H1 (cell line): ENCODE measurements around the gene RAB10. TPM values are rescaled to one million over a fixed set of nuclear protein-coding genes. Genes with fewer than 3 reads are reported as not detected.
A peak's percentile ranks its signal among the peaks of the same experiment; 100 is the strongest.

ENCODE experiments used
- CTCF ChIA-PET: fragments of 300-600 bp; sonication (Branson Sonifier 250); formaldehyde crosslinking; loops from one replicate; lab custom pipeline; 2021; ENCODE audit not compliant: partially characterized antibody; lab: Charles Lee
- POLR2A ChIA-PET: fragments of 300-600 bp; sonication (Branson Sonifier 250); formaldehyde crosslinking; loops from one replicate; lab custom pipeline; 2021; ENCODE audit warnings: inconsistent platforms; ENCODE audit not compliant: partially characterized antibody; lab: Charles Lee
- DNase-seq, 2 experiments: peaks; one replicate each; pipeline versions ENCODE4 v3.0.0 to v3.0.0-alpha.2; 2010 to 2022; ENCODE audit warnings: low spot score in 2 of 2, low read depth in 1 of 2, mixed read lengths in 1 of 2
- FAIRE-seq: peaks from 2 replicates; lab custom pipeline; 2011; peaks lifted over from hg19 to GRCh38; lab: Jason Lieb, UNC
- H2AFZ ChIP-seq: 2 replicates; pipeline ENCODE4 v1.8.1; 2012; ENCODE audit warnings: low read length, inconsistent platforms
- H2AK5ac ChIP-seq: 2 replicates; pipeline ENCODE4 v1.6.1; 2013; ENCODE audit warnings: low read depth, low read length
- H2BK120ac ChIP-seq: replicated peaks from 2 replicates; pipeline ENCODE3; 2013; ENCODE audit warnings: low read depth, low read length, inconsistent platforms
- H2BK12ac ChIP-seq: 2 replicates; pipeline ENCODE4 v1.6.1; 2013; ENCODE audit warnings: low read depth, low read length
- H2BK15ac ChIP-seq: 2 replicates; pipeline ENCODE4 v1.6.1; 2013; ENCODE audit warnings: low read length
- H2BK20ac ChIP-seq: 2 replicates; pipeline ENCODE4 v1.6.1; 2013; ENCODE audit warnings: low read length
- H2BK5ac ChIP-seq: 2 replicates; pipeline ENCODE4 v1.6.1; 2013; ENCODE audit warnings: low read depth, low read length
- H3K14ac ChIP-seq: 2 replicates; pipeline ENCODE4 v1.6.1; 2013; ENCODE audit warnings: inconsistent platforms; ENCODE audit not compliant: insufficient read length
- H3K18ac ChIP-seq: 2 replicates; pipeline ENCODE4 v1.6.1; 2013; ENCODE audit warnings: low read length; ENCODE audit errors: extremely low read depth
- H3K23ac ChIP-seq: 2 replicates; pipeline ENCODE4 v1.6.1; 2013; ENCODE audit warnings: inconsistent platforms; ENCODE audit not compliant: insufficient read length
- H3K23me2 ChIP-seq: 2 replicates; pipeline ENCODE4 v1.6.1; 2013; ENCODE audit warnings: low read depth, low read length
- H3K27ac ChIP-seq: 2 replicates; pipeline ENCODE4 v1.6.1; 2011; ENCODE audit warnings: low read depth, low read length, inconsistent platforms
- H3K27me3 ChIP-seq, 4 experiments: replicated peaks in 1 of 4; 1 replicate in 1 of 4; 2 replicates in 3 of 4; pipeline versions ENCODE4 v1.6.1 to v1.8.1; 2011 to 2013; ENCODE audit warnings: low read length in 3 of 4, mild to moderate bottlenecking in 3 of 4, inconsistent platforms in 2 of 4, mixed read lengths in 2 of 4, moderate library complexity in 1 of 4; ENCODE audit not compliant: control insufficient read depth in 3 of 4, insufficient read depth in 3 of 4; ENCODE audit errors: extremely low read depth in 1 of 4
- H3K36me3 ChIP-seq, 4 experiments: 2 replicates each; pipeline versions ENCODE4 v1.6.1 to v1.8.1; 2011 to 2013; ENCODE audit warnings: mild to moderate bottlenecking in 4 of 4, low read length in 3 of 4, moderate library complexity in 2 of 4, control low read depth in 1 of 4, inconsistent platforms in 1 of 4; ENCODE audit not compliant: insufficient read depth in 4 of 4, control insufficient read depth in 2 of 4
- H3K4ac ChIP-seq: replicated peaks from 2 replicates; pipeline ENCODE3; 2013; ENCODE audit warnings: low read length, low read depth, mixed read lengths, inconsistent platforms; ENCODE audit not compliant: insufficient read length
- H3K4me1 ChIP-seq, 4 experiments: replicated peaks in 1 of 4; 1 replicate in 1 of 4; 2 replicates in 3 of 4; pipeline versions ENCODE4 v1.6.1 to v1.8.1; 2011 to 2013; ENCODE audit warnings: low read length in 3 of 4, inconsistent platforms in 2 of 4, mixed read lengths in 1 of 4; ENCODE audit not compliant: insufficient read depth in 4 of 4, control insufficient read depth in 3 of 4
- H3K4me2 ChIP-seq, 2 experiments: 2 replicates each; pipeline versions ENCODE4 v1.6.1 to v1.8.1; 2011 to 2013; ENCODE audit warnings: low read depth in 2 of 2, low read length in 2 of 2, control low read depth in 1 of 2, inconsistent platforms in 1 of 2, mild to moderate bottlenecking in 1 of 2; ENCODE audit not compliant: insufficient read depth in 1 of 2
- H3K4me3 ChIP-seq, 4 experiments: fragments of 200-600, 300-600 bp in 1 of 4; sonication (generic), shearing (Covaris generic), sonication (Bioruptor Twin) in 1 of 4; 2 replicates each; pipeline versions ENCODE4 v1.5.1 to v1.8.1; 2011 to 2016; ENCODE audit warnings: low read length in 4 of 4, low read depth in 3 of 4, control low read depth in 2 of 4, inconsistent platforms in 2 of 4, mild to moderate bottlenecking in 2 of 4, mixed read lengths in 1 of 4, moderate library complexity in 1 of 4; ENCODE audit not compliant: insufficient read depth in 2 of 4; ENCODE audit errors: extremely low read depth in 1 of 4
- H3K56ac ChIP-seq: replicated peaks from 2 replicates; pipeline ENCODE3; 2013; ENCODE audit warnings: low read depth, mild to moderate bottlenecking, mixed read lengths, low read length, inconsistent platforms; ENCODE audit not compliant: insufficient read length
- H3K79me1 ChIP-seq: 2 replicates; pipeline ENCODE4 v1.6.1; 2013; ENCODE audit warnings: low read depth, low read length, control low read depth
- H3K79me2 ChIP-seq, 2 experiments: 2 replicates each; pipeline versions ENCODE4 v1.6.1 to v1.8.1; 2012 to 2013; ENCODE audit warnings: low read length in 2 of 2, mild to moderate bottlenecking in 2 of 2, inconsistent platforms in 1 of 2; ENCODE audit not compliant: insufficient read depth in 2 of 2, control insufficient read depth in 1 of 2
- H3K9ac ChIP-seq, 4 experiments: replicated peaks in 1 of 4; 1 replicate in 1 of 4; 2 replicates in 3 of 4; pipeline versions ENCODE4 v1.6.1 to v1.8.1; 2011 to 2013; ENCODE audit warnings: low read depth in 3 of 4, low read length in 3 of 4, control low read depth in 2 of 4, mild to moderate bottlenecking in 2 of 4, moderate library complexity in 2 of 4, inconsistent platforms in 1 of 4; ENCODE audit errors: extremely low read depth in 1 of 4
- H3K9me3 ChIP-seq, 2 experiments: 2 replicates each; pipeline versions ENCODE4 v1.6.1 to v1.8.1; 2012 to 2013; ENCODE audit warnings: mild to moderate bottlenecking in 2 of 2, moderate library complexity in 2 of 2, control low read depth in 1 of 2, inconsistent platforms in 1 of 2, low read depth in 1 of 2, low read length in 1 of 2, mixed read lengths in 1 of 2; ENCODE audit not compliant: insufficient read depth in 2 of 2
- H4K20me1 ChIP-seq, 2 experiments: replicated peaks in 1 of 2; 2 replicates each; pipeline versions ENCODE3 to v1.8.1; 2011 to 2013; ENCODE audit warnings: inconsistent platforms in 2 of 2, low read length in 2 of 2, mild to moderate bottlenecking in 1 of 2; ENCODE audit not compliant: insufficient read depth in 2 of 2, control insufficient read depth in 1 of 2
- H4K5ac ChIP-seq: 2 replicates; pipeline ENCODE4 v1.6.1; 2013; ENCODE audit warnings: low read length, low read depth, mixed read lengths, inconsistent platforms; ENCODE audit not compliant: insufficient read length
- H4K8ac ChIP-seq: 2 replicates; pipeline ENCODE4 v1.8.0; 2013; ENCODE audit warnings: mild to moderate bottlenecking, moderate library complexity, low read length, inconsistent platforms; ENCODE audit not compliant: insufficient read depth; ENCODE audit errors: extremely low read depth
- H4K91ac ChIP-seq: replicated peaks from 2 replicates; pipeline ENCODE3; 2013; ENCODE audit warnings: low read length, mixed read lengths, inconsistent platforms; ENCODE audit not compliant: insufficient read length
- BACH1 ChIP-seq: IDR thresholded peaks from 2 replicates; pipeline ENCODE4 v1.6.1; 2012; ENCODE audit warnings: low read length, improper control_type of control experiment
- BRCA1 ChIP-seq: IDR thresholded peaks from 2 replicates; pipeline ENCODE4 v1.6.1; 2012; ENCODE audit warnings: low read depth, low read length, improper control_type of control experiment
- CEBPB ChIP-seq: IDR thresholded peaks from 2 replicates; pipeline ENCODE4 v1.6.1; 2012; ENCODE audit warnings: low read depth, low read length
- KDM4A ChIP-seq: IDR thresholded peaks from one replicate; pipeline ENCODE4 v1.7.1; 2012; ENCODE audit warnings: low read depth, mild to moderate bottlenecking, moderate library complexity, low read length, inconsistent platforms; ENCODE audit not compliant: severe bottlenecking
- MAFK ChIP-seq: IDR thresholded peaks from 2 replicates; pipeline ENCODE4 v1.6.1; 2012; ENCODE audit warnings: low read depth, mild to moderate bottlenecking, improper control_type of control experiment, low read length
- PHF8 ChIP-seq: fragments of 200-600 bp; sonication (generic); conservative IDR thresholded peaks from 2 replicates; pipeline ENCODE4 v1.7.1; 2012; ENCODE audit warnings: low read depth, mild to moderate bottlenecking, inconsistent platforms, low read length, moderate library complexity
- RAD21 ChIP-seq, 2 experiments: IDR thresholded peaks in 1 of 2; conservative IDR thresholded peaks in 1 of 2; 2 replicates each; pipeline ENCODE4 v1.6.1; 2011; ENCODE audit warnings: low read depth in 2 of 2, low read length in 2 of 2, improper control_type of control experiment in 1 of 2, inconsistent platforms in 1 of 2, mild to moderate bottlenecking in 1 of 2, moderate library complexity in 1 of 2
- SP1 ChIP-seq: IDR thresholded peaks from 2 replicates; pipeline ENCODE4 v1.6.1; 2011; ENCODE audit warnings: low read depth, low read length
- SP4 ChIP-seq: IDR thresholded peaks from 2 replicates; pipeline ENCODE4 v1.6.1; 2012; ENCODE audit warnings: low read length, inconsistent platforms
- TAF7 ChIP-seq: optimal IDR thresholded peaks from 2 replicates; pipeline ENCODE3; 2011; ENCODE audit warnings: low read depth, mild to moderate bottlenecking, inconsistent platforms, low read length, moderate library complexity, borderline replicate concordance
- TBP ChIP-seq: IDR thresholded peaks from 2 replicates; pipeline ENCODE4 v1.6.1; 2011; ENCODE audit warnings: low read depth, low read length, improper control_type of control experiment
- WGBS, 2 experiments: shearing (Covaris generic) in 1 of 2; methylation state at CpG; one replicate each; pipeline versions ENCODE4 v1.1.6 to v1.1.7; 2013 to 2015; ENCODE audit warnings: low lambda C conversion rate in 2 of 2, mixed read lengths in 2 of 2, inconsistent platforms in 1 of 2, low coverage in 1 of 2, missing lambda C conversion rate in 1 of 2; ENCODE audit not compliant: insufficient replicate concordance in 2 of 2, insufficient coverage in 1 of 2, insufficient read length in 1 of 2; ENCODE audit errors: extremely low coverage in 1 of 2, missing lambda C conversion rate in 1 of 2; 5-methylcytosine and 5-hydroxymethylcytosine counted together
- polyA plus RNA-seq, 7 experiments: library from polyadenylated mRNA; depleted of rRNA in 3 of 7; stranded (reverse) in 5 of 7; unstranded in 2 of 7; fragments of >200 nt in 5 of 7; fragments of 200-250 nt in 2 of 7; gene quantifications; 1 replicate in 5 of 7; 2 replicates in 1 of 7; 4 replicates in 1 of 7; pipeline versions ENCODE4 v1.2.1 to v1.2.3, GENCODE V29; 2011 to 2013; ENCODE audit warnings: missing spikeins in 2 of 7, mixed read lengths in 2 of 7
- total RNA-seq: library from RNA; stranded (reverse); fragmentation: NEBNext Ultra II Directional; extraction: Animal tissue kit (Norgen Biotek cat#: 25700); gene quantifications from 2 replicates; pipeline ENCODE4 v1.2.1, GENCODE V29; 2021
- TF ChIP-seq, protein P1 (sequence below), 3 experiments: IDR thresholded peaks; 1 replicate in 2 of 3; 2 replicates in 1 of 3; pipeline versions ENCODE4 v1.5.1 to v1.6.1; 2011; ENCODE audit warnings: low read length in 3 of 3, mild to moderate bottlenecking in 3 of 3, inconsistent platforms in 2 of 3, low read depth in 1 of 3, moderate library complexity in 1 of 3; ENCODE audit not compliant: insufficient read depth in 1 of 3; ENCODE audit errors: control extremely low read depth in 1 of 3

The RAB10 gene
- total and polyA plus RNA-seq, 2 of the 8 experiments (the other 6 are each of a cell fraction or from before 2014, with no cell fraction given), result 42.6 to 136 TPM

DNA sequence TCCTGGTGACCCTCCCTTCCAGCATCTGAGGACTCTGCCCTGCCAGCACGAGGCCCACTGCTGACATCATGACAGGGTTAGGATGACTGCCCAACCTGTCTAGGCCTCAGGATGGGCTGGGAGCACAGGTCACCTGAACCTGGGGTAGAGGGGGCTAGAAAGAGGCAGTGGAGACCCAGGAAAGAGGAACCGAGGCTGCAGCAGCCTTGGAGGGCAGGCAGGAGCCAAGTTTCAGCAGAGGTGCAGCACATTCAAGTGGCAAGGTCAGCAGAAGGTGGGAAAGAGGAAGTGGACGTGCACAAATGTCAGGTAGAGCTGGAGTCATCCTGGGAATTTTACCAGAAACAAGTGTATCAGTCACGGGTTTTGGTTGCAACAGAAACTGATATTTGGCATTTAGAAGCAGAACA, 13.6 kb upstream of the RAB10 start:
- peak overlapping the region; percentile 30 for H4K5ac ChIP-seq
- peaks cover 0 to 3% (median 0%) of the 10 kb centered on the region in 4 experiments; a peak in 1 of 7 replicates for H3K4me1 ChIP-seq
- H3K36me3 ChIP-seq, result no peaks in the 10 kb centered on the region
- no peaks in the 10 kb centered on the region for H3K79me1 ChIP-seq
- no peak overlapping the region for H3K9ac ChIP-seq
- H3K23me2 ChIP-seq, result no peaks in the 10 kb centered on the region
- CTCF ChIA-PET, result interaction anchor here (0.6 to 2.1 kb wide), 3 partner anchors 8 to 102 kb away, joined by 3 to 8 read pairs (median 5); no protein-coding TSS in a partner anchor
- no peak overlapping the region for H3K18ac ChIP-seq
- H3K9me3 ChIP-seq, result no peaks in the 10 kb centered on the region
- no peak overlapping the region for H2AK5ac ChIP-seq
- no peak overlapping the region for H4K91ac ChIP-seq
- TF ChIP-seq CEBPB (no peak), MAFK (no peak), BRCA1 (no peak), RAD21 (IDR thresholded peaks at IDR 0.05 in 1 of 2, conservative IDR thresholded peaks at IDR 0.05 in 1 of 2; ENCODE audit: low read depth in 2 of 2, low read length in 2 of 2) (no peak), PHF8 (no peak), BACH1 (no peak), KDM4A (no peak), TAF7 (no peak), SP4 (no peak), TBP (no peak), SP1 (no peak)
- TF ChIP-seq, protein P1, sequence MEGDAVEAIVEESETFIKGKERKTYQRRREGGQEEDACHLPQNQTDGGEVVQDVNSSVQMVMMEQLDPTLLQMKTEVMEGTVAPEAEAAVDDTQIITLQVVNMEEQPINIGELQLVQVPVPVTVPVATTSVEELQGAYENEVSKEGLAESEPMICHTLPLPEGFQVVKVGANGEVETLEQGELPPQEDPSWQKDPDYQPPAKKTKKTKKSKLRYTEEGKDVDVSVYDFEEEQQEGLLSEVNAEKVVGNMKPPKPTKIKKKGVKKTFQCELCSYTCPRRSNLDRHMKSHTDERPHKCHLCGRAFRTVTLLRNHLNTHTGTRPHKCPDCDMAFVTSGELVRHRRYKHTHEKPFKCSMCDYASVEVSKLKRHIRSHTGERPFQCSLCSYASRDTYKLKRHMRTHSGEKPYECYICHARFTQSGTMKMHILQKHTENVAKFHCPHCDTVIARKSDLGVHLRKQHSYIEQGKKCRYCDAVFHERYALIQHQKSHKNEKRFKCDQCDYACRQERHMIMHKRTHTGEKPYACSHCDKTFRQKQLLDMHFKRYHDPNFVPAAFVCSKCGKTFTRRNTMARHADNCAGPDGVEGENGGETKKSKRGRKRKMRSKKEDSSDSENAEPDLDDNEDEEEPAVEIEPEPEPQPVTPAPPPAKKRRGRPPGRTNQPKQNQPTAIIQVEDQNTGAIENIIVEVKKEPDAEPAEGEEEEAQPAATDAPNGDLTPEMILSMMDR (IDR thresholded peaks at IDR 0.05; ENCODE audit: control extremely low read depth in 1 of 3, insufficient read depth in 1 of 3, low read depth in 1 of 3, low read length in 3 of 3), result no peak
- H2AFZ ChIP-seq, result peak overlapping the region; percentile 21
- no peaks in the 10 kb centered on the region for H3K79me2 ChIP-seq
- H3K4me3 ChIP-seq, result no peak overlapping the region
- WGBS, 2 experiments, result 77% methylated on average over 4 of the region's 4 CpGs; no CpG with 5 or more reads in 1 of the 2 experiments
- peak overlapping the region; percentile 65; the same call in 1 of the 2 replicates for H4K8ac ChIP-seq
- H3K4ac ChIP-seq, result no peak overlapping the region
- no peak overlapping the region for H2BK5ac ChIP-seq
- H3K27me3 ChIP-seq, result no peaks in the 10 kb centered on the region
- POLR2A ChIA-PET, result interaction anchor here (2.1 kb wide), 1 partner anchor 14 kb away, joined by 8 read pairs; the partner anchor contains the start of gene RAB10
- H3K27ac ChIP-seq, result no peak overlapping the region
- no peak overlapping the region for H3K56ac ChIP-seq
- H4K20me1 ChIP-seq, result no peaks in the 10 kb centered on the region
- no peak overlapping the region for H3K4me2 ChIP-seq
- H2BK120ac ChIP-seq, result no peak overlapping the region
- FAIRE-seq (no peak), DNase-seq (no peak)
- no peak overlapping the region for H2BK12ac ChIP-seq
- 0 out of 2 replicates have a peak overlapping the region, but pooled peaks have one; percentile 61 for H2BK15ac ChIP-seq
- no peak overlapping the region for H3K14ac ChIP-seq
- no peak overlapping the region for H2BK20ac ChIP-seq
- H3K23ac ChIP-seq, result no peak overlapping the region
